Heart left ventricle (tissue), 13 donors: Measurements from ENCODE around the gene AK4.

ENCODE experiments used
- POLR2A ChIP-seq, 2 donors: fragments of 450-650 bp; IDR thresholded peaks; one replicate each; pipeline ENCODE4 v1.6.1; 2017; ENCODE audit warnings: antibody characterized with exemption in 2 of 2, mild to moderate bottlenecking in 2 of 2, moderate library complexity in 2 of 2
- TF ChIP-seq, protein P1 (sequence below), 12 donors: fragments of 200-600 bp; sonication (generic) in 4 of 12; IDR thresholded peaks; one replicate each; pipeline versions ENCODE4 v1.5.0 to v1.8.0; 2018 to 2022; ENCODE audit warnings: antibody characterized with exemption in 12 of 12, mild to moderate bottlenecking in 5 of 12
- donor health status: ischemic (EF 13 %, LVEDD 7.1; RV severe dilation, severe dysfunction).
- donor health status: DM: no; HTN: yes; CAD: no.
- donor health status: DM: no; HTN: no; CAD: no.
- donor health status: ischemic (EF 25% LVEDD 6.9; RV normal size, moderate dysfunction).
- donor health status: ischemic (EF 25% LVEDD 5.7; RV mildly dilated, moderate dysfunction).
- donor health status: ischemic (EF 35%, LVEDD 5.7; RV mildly dilated, moderate dysfunction).
- donor health status: nonischemic (EF 11% LVEDD 7.7; RV severe dilation, severe dysfunction).
- donor health status: DM: yes; HTN: yes; CAD: no.
- donor health status: PGD.
- donor health status: ischemic (EF 29% LVEDD 5.4; RV normal size, mild dysfunction).
- donor health status: nonischemic (EF 23%, LVEDD 6.1; RV moderate dilation, normal function).

- TF ChIP-seq, protein P1, sequence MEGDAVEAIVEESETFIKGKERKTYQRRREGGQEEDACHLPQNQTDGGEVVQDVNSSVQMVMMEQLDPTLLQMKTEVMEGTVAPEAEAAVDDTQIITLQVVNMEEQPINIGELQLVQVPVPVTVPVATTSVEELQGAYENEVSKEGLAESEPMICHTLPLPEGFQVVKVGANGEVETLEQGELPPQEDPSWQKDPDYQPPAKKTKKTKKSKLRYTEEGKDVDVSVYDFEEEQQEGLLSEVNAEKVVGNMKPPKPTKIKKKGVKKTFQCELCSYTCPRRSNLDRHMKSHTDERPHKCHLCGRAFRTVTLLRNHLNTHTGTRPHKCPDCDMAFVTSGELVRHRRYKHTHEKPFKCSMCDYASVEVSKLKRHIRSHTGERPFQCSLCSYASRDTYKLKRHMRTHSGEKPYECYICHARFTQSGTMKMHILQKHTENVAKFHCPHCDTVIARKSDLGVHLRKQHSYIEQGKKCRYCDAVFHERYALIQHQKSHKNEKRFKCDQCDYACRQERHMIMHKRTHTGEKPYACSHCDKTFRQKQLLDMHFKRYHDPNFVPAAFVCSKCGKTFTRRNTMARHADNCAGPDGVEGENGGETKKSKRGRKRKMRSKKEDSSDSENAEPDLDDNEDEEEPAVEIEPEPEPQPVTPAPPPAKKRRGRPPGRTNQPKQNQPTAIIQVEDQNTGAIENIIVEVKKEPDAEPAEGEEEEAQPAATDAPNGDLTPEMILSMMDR (IDR thresholded peaks at IDR 0.05), result no peak
- no peak for TF ChIP-seq POLR2A (IDR thresholded peaks at IDR 0.05)
Observed at GRCh38 chr1:65119951-65120350, 28.1 kb upstream of the AK4 start.
